OCI-LY3 (cell line): ENCODE results near the gene C1GALT1.
A peak's percentile ranks its signal among the peaks of the same experiment; 100 is the strongest.

Experiments used
- H2AFZ ChIP-seq: fragments of 200-600, 300-600 bp; shearing (Covaris generic); 2 replicates; pipeline ENCODE4 v1.6.0; 2014; ENCODE audit warnings: antibody characterized with exemption, low read depth, low read length
- H3K27ac ChIP-seq: fragments of 200-600, 300-600 bp; sonication (generic); 2 replicates; pipeline ENCODE4 v1.5.1; 2014; ENCODE audit warnings: mild to moderate bottlenecking, low read length, moderate library complexity, mixed read lengths
- H3K27me3 ChIP-seq: fragments of 200-600, 300-600 bp; sonication (generic); 2 replicates; pipeline ENCODE4 v1.6.1; 2014; ENCODE audit warnings: low read depth, low read length, mixed read lengths
- H3K36me3 ChIP-seq: fragments of 200-600, 300-600 bp; sonication (generic); replicated peaks from 2 replicates; pipeline ENCODE3; 2014; ENCODE audit warnings: low read depth, low read length, mixed read lengths
- H3K4me1 ChIP-seq: fragments of 300-600, 200-600 bp; sonication (generic); 2 replicates; pipeline ENCODE4 v1.6.1; 2014; ENCODE audit warnings: low read length, mixed read lengths
- H3K4me2 ChIP-seq: fragments of 200-600, 300-600 bp; sonication (generic); 2 replicates; pipeline ENCODE4 v1.6.1; 2014; ENCODE audit warnings: low read length, mixed read lengths
- H3K4me3 ChIP-seq: fragments of 300-600, 200-600 bp; sonication (generic); 2 replicates; pipeline ENCODE4 v1.5.1; 2014; ENCODE audit warnings: antibody characterized with exemption, mild to moderate bottlenecking, low read length, moderate library complexity
- H3K79me2 ChIP-seq: fragments of 300-600, 200-600 bp; shearing (Covaris generic); 2 replicates; pipeline ENCODE4 v1.6.1; 2014; ENCODE audit warnings: mild to moderate bottlenecking, low read length, mixed read lengths
- H3K9ac ChIP-seq: fragments of 300-600, 200-600 bp; shearing (Covaris generic); 2 replicates; pipeline ENCODE4 v1.6.0; 2014; ENCODE audit warnings: mild to moderate bottlenecking, low read length, moderate library complexity
- H3K9me3 ChIP-seq: fragments of 200-600, 300-600 bp; shearing (Covaris generic); 2 replicates; pipeline ENCODE4 v1.6.1; 2014; ENCODE audit warnings: low read length, mixed read lengths; ENCODE audit not compliant: insufficient read depth
- H4K20me1 ChIP-seq: fragments of 200-600, 300-600 bp; sonication (generic); 2 replicates; pipeline ENCODE4 v1.6.1; 2016; ENCODE audit warnings: low read length, mixed read lengths; ENCODE audit not compliant: insufficient read depth
- CTCF ChIP-seq: fragments of 200-600, 300-600 bp; sonication (generic); IDR thresholded peaks from 2 replicates; pipeline ENCODE4 v1.5.1; 2014; ENCODE audit warnings: antibody characterized with exemption, low read length, low read depth
- EZH2phosphoT487 ChIP-seq: fragments of 200-600 bp; shearing (Covaris generic); IDR thresholded peaks from 2 replicates; pipeline ENCODE4 v1.6.1; 2018; ENCODE audit warnings: antibody characterized with exemption, mixed run types, low read depth

C1GALT1 gene

DNA sequence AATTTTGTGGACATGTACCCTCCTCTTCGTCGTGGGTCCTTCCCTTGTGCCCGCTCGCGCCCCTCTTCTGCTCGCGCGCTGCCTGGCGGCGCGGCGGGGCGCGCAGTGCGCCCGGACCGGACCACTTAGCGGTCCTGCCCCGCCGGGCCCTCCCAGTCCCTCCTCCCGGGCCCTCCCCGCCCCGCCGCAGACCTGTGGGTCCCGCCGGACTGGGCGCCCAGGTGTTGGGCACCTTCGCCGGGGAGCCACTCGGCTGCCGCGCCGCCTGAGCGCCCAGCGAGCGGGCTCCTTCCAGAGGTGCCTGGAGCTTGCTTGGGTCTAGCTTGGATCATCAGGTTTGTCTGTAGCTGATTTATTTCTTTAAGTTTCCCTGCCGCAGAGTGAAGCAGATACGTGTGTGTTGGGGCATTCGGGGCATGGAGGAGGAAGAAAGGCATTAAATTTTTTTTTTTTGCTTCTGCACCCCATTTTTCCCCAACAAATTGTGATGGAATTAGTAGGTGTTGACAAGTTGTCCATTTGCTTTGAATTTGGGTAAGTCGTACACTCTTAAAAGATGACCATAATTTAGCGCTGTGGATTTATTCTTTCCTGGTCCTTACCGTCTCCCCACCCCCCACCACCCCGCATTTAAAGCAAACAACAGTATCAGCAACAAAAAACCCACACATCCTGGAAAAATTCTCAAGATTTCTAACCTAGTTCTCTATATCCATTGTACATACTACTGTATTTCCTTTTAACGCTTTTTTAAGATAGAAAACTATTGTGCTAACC, 905 bp downstream of the C1GALT1 start:
- Histone ChIP-seq H3K4me1 (peaks cover 21% of the 10 kb centered on the region), H3K9me3 (no peaks in the 10 kb centered on the region), H3K36me3 (peaks cover 8% of the 10 kb centered on the region), H4K20me1 (peaks cover 25% of the 10 kb centered on the region), H3K9ac (peak overlapping the region; percentile 93), H3K27ac (peak overlapping the region; percentile 77), H3K27me3 (no peaks in the 10 kb centered on the region), H3K79me2 (peaks cover 56% of the 10 kb centered on the region), H2AFZ (peak overlapping the region; percentile 86; the same call in 1 of the 2 replicates), H3K4me3 (peak overlapping the region; percentile 98), H3K4me2 (peak overlapping the region; percentile 96)
- TF ChIP-seq EZH2phosphoT487: no peak
- no peak for TF ChIP-seq CTCF

DNA sequence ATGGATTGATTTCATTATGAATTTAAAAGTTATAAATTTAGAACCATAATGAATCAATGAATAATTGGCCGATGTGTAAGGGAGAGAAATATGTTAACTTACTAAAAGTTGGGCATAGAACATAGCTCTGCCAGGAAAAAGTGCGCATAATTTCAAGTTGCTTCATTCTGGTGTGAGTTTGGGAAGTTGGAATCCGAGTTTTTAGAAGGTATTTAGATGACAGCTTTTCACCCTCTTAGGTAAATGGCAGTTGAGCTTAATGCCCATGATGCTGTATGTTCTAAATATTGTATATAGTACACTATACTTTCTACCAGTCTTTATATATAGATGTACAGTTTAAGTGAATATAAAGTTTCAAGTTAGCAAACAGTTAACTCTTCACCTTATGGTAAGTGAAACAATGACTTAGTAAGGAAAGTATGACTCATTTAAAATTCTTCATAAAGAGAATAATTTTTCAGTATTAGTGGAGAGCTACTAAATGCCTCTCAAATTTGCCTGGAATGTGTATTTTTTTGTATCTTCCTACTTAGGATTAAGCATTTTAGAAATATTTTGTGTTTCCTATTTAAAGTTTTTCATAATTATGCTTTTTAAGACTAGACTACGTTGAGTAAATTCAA, 1.6 kb downstream of the C1GALT1 start:
- peak overlapping the region; percentile 98 for H3K4me3 ChIP-seq
- H4K20me1 ChIP-seq: peaks cover 29% of the 10 kb centered on the region
- peak overlapping the region; percentile 96 for H3K4me2 ChIP-seq
- H3K27ac ChIP-seq: no peak overlapping the region; the same call in 1 of the 2 replicates
- peak overlapping the region; percentile 93 for H3K9ac ChIP-seq
- H2AFZ ChIP-seq: no peak overlapping the region
- TF ChIP-seq EZH2phosphoT487 (no peak), CTCF (no peak)
- H3K27me3 ChIP-seq: no peaks in the 10 kb centered on the region
- peaks cover 21% of the 10 kb centered on the region for H3K4me1 ChIP-seq
- H3K36me3 ChIP-seq: peaks cover 8% of the 10 kb centered on the region
- H3K79me2 ChIP-seq: peaks cover 61% of the 10 kb centered on the region
- H3K9me3 ChIP-seq: no peaks in the 10 kb centered on the region

DNA sequence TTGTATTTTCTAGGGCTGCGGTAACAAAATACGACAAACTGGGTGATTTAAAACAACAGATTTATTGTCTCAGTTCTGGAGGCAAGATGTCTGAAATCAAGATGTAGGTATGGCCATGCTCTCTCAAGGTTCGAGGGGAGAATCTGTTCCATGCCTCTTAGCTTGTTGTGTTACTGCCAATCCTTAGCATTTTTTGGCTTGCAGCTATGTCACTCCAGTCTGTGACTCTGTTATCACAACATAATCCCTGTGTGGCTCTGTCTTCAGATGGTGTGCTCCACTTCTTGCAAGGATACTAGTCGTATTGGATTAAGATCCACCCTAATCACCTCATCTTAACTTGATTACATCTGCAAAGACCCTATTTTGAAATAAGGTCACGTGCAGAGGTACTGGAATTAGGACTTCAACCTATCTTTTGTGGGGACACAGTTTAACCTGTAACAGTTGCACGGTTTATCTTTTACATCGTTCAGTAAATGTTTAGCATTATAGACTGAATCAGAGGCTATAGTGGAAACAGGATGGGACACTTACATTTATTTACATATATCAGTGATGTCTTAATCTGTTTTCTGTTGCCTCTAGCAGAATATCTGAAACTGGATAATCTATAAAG, 3.1 kb downstream of the C1GALT1 start:
- no peaks in the 10 kb centered on the region for H3K27me3 ChIP-seq
- peaks cover 31% of the 10 kb centered on the region for H4K20me1 ChIP-seq
- TF ChIP-seq EZH2phosphoT487 (no peak), CTCF (no peak)
- peaks cover 21% of the 10 kb centered on the region for H3K4me1 ChIP-seq
- H3K9ac ChIP-seq: no peak overlapping the region
- peaks cover 73% of the 10 kb centered on the region for H3K79me2 ChIP-seq
- H3K4me3 ChIP-seq: no peak overlapping the region
- H3K36me3 ChIP-seq: peaks cover 8% of the 10 kb centered on the region
- H2AFZ ChIP-seq: no peak overlapping the region
- H3K9me3 ChIP-seq: no peaks in the 10 kb centered on the region
- H3K4me2 ChIP-seq: peak overlapping the region; percentile 96; the same call in 1 of the 2 replicates
- no peak overlapping the region for H3K27ac ChIP-seq

DNA sequence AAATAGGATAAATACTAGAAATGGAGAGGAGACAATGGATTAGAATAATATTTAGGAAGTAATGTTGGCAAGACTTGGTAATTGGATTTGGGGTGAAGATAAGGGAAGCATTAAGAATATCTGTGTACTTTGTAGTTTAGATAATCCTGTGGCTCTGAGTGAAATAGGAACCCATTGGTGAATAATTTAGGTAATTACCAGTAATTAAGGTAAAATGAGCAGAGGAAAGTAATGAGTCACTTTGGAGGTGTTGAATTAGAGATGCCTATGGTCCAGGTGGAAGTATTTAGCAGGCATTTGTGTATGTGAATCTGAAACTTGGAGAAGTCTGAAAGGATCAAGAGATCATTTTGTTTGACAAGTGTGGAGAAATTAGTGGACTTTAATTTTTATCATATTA, 5.7 kb downstream of the C1GALT1 start:
- Histone ChIP-seq H3K4me1 (peaks cover 16% of the 10 kb centered on the region), H4K20me1 (peaks cover 35% of the 10 kb centered on the region), H3K79me2 (peaks cover 91% of the 10 kb centered on the region), H3K27me3 (no peaks in the 10 kb centered on the region), H2AFZ (no peak overlapping the region), H3K4me3 (no peak overlapping the region), H3K27ac (no peak overlapping the region), H3K36me3 (peaks cover 19% of the 10 kb centered on the region), H3K9ac (no peak overlapping the region), H3K9me3 (no peaks in the 10 kb centered on the region), H3K4me2 (no peak overlapping the region)
- TF ChIP-seq EZH2phosphoT487: no peak
- TF ChIP-seq CTCF: no peak
